GM19238 (cell line): Measurements from ENCODE around the gene DDC.
A peak's percentile ranks its signal among the peaks of the same experiment; 100 is the strongest.
"Not testable (repeated sequence)": the region's sequence is repeated elsewhere in the genome, so short reads cannot be mapped to it uniquely, and the experiment has no call there.

Source experiments
- DNase-seq: peaks from one replicate; pipeline ENCODE4 v3.0.0; 2011; ENCODE audit warnings: low spot score; ENCODE audit not compliant: insufficient read length

DDC gene

DNA sequence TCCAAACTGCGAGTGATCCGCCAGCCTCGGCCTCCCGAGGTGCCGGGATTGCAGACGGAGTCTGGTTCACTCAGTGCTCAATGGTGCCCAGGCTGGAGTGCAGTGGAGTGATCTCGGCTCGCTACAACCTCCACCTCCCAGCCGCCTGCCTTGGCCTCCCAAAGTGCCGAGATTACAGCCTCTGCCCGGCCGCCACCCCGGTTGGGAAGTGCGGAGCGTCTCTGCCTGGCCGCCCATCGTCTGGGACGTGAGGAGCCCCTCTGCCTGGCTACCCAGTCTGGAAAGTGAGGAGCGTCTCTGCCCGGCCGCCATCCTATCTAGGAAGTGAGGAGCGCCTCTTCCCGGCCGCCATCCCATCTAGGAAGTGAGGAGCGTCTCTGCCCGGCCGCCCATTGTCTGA, 106.0 kb downstream of the DDC start:
- not testable (repeated sequence) for DNase-seq

DNA sequence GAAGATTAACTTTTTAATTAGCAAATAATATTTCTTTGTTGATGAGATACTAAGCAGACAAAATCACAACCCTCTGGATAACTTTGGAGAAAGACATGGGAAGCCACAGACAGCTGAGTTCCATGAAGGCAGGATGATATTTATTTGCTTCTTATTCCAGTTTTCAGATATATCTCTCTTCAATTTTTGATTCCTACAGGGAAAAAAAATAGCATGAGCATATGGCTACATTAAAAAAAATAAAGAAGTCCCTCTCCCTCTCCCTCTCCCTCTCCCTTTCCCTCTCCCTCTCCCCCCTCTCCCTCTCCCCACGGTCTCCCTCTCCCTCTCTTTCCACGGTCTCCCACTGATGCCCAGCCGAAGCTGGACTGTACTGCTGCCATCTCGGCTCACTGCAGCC, 106.6 kb downstream of the DDC start:
- DNase-seq, result not testable (repeated sequence)

DNA sequence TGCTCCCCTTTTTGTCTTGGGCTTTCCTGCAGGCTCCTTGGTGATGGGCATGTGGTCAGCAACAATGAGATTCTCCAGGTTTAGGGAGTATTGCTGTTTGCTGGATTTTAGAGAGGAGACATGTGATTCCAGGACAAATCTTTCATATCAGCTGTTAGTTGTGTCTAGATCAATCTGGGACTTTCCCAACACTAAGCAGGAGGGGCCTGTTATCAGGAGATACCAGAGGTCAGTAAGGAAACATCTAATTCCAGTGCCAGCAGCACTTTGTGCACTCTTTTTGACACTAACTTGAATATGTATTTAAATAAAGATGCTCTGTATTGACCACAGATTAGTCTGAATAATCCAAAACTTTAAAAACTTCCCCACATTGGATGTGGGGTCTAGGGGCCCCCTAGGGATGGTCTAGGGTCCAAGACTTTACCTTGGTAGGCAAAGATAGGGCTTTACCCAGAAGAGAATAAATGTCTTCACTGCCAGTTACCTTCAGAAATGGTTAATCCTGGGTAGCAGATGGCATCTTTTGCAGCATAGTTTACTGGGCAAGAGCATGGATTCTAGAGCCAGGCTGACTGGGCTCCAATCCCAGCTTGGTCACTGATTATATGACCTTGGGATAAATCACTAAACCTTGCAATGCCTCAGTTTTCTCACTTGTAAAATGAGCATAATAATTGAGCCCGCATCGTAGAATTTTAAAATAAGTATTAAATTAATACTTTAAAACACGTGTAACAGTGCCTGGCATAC, 108.7 kb downstream of the DDC start:
- no peak for DNase-seq

DNA sequence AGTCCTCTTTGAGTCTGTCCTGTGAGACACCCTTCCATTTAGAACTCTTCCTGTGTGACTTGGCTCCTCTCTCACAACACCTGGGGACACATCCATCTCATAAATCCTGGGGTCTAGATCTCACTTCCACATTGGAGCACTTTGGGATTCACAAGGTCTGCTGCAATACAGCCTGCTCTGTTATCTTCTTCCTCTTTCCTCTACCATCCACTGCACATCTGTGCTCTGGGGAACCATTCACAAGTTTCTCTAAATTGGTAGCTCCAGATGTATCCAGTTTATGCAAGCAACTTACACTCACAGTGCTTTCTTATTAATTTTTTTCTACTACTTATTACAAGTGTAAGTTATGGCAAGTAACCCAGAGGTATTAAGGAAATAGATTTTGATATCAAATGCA, 109.5 kb downstream of the DDC start:
- DNase-seq, result no peak

DNA sequence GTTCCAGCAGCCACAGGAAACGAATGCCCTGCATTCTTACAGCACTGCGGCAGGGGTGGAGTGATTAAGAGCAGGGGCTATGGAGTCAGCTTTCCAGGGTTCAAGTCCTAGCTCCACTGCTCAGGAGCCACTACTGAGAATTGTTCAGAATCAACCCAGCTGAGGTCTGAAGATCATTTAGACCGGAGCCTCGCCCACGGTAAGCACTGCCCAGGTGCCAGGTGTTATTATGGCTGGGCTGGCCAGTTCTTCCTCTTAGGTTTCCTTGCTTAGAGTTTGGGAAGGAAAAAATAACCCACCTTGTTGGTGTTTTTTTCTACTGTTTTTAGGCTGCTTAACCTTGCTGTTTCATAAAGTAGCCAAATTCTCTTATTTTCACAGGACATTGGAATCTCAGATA, 110.2 kb downstream of the DDC start:
- DNase-seq, result no peak

DNA sequence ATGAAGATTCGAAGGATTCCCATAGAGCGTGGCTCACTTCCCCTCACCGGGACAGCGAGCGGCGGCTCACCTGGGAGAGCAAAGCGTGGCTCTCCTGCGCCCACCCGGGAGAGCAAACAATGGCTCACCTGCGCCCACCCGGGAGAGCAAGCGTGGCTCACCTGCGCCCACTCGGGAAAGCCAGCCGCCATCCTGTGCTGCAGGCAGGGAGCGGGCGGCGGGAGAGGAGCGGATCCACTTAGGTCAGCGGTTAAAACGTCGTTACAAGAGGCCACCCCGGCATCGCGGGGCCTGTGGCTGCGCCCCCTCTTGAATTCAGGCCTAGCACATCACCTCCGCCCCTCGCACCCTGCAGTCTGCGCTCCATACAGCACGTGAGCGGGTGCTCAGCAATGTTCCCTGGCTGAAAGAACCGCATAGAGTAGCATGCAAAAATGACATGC, 114.6 kb downstream of the DDC start:
- no peak for DNase-seq

DNA sequence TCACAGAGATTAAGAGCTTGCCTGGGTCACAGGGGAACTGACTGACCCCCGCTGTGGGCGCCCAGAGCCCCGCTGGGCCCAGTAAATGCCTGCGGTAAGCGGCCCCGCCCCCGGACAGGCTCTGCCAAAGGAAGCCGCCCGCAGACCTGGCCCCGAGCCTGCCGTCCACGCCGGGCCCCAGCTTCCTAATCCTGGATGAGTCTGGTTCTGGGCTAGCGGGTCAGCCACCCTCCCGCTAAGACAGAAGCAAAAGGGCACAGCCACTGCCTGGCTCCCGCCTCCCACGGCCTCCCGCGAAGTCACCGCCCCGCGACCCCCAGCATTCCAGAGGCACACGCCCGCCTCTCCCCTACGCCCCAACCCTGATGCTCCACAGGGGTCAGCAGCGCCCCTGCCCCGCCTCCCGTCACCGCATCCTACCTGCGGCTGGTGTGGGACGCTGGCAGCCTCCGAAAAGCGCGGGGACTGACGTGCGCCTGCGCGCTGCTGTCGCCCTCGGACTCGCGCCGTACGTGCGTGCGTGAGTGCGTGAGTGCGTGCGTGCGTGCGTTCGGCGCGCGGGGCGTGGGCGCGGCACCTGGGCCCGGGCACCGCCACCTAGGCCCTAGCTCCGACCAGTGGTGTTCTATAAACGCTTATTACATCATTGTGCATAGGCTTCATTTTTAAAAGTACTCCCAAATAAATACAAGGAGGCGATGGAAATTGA, 115.2 kb downstream of the DDC start, which contains the start of gene FIGNL1:
TSS of gene FIGNL1 (minus strand) at position 470 of the 709 bp plus-strand sequence. CDS start 3,063 bp downstream, outside the sequence.
- DNase-seq, result peak; percentile 73

DNA sequence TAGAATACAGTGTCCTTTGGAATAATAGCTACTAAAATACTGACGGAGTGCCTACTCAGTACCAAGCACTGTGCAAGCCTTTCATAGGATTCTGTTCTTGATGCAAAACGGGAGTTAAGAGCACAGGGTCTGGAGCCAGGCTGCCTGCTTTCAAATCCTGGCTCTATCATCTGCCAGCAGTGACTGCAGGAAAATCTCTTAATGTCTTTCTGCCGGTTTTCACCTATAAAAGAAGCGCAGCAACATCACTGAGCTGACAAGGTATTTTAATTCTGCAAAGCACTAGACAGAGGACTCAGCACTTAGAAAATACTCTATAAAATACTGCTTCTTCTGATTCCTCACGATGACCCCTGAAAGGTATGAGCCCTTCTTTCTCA, 115.7 kb downstream of the DDC start:
- no peak for DNase-seq

DNA sequence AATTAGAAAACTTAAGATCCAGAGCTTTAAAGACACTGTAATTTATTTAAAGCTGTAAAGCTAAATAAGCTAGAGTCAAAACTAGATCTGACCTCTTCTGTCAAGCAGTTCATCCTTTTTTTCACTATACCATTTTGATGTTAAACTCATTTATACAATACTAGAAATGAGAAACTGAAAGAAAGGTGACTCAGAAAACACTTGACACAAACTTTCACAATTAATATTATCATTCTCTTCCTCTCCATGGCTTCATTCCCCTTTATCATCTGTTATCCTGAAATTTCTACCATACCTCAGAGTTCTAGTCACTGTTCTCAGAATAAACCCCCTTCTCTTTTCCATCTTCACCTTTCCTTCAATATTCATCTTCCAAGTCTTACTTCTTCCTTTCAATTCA, 116.4 kb downstream of the DDC start:
- no peak for DNase-seq

DNA sequence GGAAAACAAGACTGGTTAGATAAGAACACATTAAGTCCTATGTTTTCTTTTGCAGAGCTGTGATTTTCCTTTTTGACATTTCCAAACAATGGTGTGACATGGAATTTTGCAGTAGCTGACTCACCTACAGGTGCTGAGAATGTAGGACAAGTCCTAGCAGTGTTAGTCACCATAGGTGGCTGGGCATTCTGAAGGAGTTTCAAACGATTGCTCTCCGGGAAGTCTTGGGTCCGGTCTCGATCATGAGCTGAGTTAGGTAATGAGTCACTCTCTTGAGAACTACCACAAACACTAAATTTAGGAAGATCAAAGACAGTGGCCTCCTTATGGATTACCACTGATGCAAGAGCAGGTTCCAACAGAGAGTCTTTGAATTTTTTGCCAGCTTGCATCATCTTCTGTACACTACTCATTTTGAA, 118.7 kb downstream of the DDC start:
- DNase-seq, result no peak

DNA sequence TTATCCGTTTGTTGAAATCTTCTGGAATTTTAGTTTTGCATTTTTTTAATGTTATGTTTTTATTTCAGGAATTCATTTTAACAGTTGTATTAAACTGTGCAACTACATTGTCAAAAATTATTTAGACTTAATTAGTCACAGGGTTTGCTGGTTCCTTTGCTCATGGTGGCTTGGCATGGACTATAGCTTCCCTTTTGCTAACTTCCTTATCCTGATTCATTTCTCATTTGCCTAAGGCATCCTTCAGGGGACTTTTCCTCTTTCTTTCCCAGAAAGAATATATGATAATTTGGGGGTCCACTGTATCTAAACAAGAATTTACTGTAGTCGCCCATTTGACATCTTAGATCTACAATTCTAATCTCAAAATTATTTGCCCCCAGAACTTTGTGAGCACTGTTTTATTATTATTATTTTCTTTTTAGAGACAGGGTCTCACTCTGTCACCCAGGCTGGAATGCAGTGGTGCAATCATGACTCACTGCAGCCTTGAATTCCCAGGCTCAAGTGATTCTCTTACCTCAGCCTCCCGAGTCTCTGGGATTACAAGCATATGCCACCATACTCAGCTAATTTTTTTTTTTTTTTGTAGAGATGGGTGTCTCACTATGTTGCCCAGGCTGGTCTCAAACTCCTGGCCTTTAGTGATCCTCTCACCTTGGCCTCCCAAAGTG, 128.9 kb downstream of the DDC start:
- DNase-seq, result no peak

DNA sequence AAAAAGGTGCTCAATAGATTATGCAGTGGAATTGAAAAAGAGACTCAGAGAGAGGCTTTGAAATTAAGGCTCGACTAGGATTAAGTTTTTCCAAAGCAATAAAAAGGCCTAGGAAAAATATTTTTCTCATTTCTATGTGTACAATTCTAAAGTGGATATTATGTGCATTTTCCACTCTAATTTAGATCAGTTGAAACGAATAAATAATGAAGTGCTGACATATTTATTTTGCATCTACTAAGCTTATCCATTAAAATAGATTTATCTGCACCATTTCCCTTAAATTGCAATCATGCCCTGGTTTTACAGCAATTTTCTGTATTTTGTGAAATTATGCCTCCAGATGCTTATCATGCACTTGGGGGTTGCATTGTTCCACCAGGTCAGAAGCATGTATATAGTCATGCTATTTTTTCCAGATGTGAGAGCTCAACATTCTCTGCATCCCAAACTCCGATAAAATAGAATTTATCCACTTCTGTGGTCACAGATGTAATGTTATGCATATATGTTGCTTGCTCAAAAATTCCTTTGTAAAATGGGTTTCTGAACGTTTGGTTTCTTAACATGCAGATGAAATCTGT, 133.4 kb downstream of the DDC start:
- no peak for DNase-seq

DNA sequence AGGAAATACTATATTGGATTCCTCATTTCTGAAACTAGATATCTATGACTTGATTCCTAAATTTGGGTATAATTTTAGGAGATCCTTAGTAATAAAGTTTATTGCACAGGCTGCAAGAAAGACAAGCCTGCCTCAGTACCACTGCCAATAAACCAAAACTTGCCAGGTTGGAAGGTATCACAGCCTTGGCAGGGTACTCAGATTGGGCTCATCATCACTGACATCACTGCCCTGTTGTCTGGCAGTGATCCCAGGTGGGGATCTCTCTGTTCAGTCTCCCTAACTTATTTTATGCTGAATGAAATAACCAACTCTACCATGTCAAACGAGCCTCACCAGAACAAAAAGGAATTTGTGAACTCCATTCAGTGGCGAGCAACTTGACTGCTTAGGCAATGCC, 133.9 kb downstream of the DDC start:
- DNase-seq, result no peak

DNA sequence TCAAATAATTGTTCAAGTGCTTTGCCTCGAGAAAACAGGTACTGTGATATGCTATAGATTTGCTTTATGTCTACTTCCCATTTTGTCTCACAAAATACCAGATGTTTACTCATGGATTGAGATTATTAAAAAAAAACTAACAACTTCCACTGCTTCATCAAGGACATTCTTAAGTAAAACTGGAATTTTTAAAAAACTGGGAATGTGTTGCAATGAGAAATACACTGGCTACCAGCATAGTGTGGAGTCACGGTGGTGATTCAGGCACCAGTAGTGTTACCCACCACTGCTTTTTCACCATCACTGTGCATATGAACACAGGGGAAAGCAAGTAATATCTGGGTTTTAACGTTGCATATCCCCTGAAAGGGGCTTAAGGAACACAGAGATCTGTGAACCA, 136.3 kb downstream of the DDC start:
- no peak for DNase-seq

DNA sequence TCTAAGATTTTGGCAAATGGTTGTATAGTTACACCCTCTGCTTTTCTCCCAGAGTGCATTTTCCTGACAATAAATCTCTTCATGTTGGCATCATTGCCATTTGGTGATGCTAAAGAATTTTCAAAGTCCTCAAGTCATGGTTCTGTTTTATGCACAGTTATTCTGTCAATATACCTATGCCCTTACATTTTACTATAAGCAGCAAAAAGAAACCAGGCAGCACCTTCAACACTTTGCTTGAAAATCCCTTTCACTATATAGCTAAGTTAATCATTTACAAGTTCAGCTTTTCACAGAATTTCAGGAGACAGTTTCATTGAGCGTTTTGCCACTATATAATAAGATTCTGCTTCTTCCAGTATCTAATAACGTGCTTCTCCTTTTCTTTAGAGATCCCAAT, 137.7 kb downstream of the DDC start:
- no peak for DNase-seq

DNA sequence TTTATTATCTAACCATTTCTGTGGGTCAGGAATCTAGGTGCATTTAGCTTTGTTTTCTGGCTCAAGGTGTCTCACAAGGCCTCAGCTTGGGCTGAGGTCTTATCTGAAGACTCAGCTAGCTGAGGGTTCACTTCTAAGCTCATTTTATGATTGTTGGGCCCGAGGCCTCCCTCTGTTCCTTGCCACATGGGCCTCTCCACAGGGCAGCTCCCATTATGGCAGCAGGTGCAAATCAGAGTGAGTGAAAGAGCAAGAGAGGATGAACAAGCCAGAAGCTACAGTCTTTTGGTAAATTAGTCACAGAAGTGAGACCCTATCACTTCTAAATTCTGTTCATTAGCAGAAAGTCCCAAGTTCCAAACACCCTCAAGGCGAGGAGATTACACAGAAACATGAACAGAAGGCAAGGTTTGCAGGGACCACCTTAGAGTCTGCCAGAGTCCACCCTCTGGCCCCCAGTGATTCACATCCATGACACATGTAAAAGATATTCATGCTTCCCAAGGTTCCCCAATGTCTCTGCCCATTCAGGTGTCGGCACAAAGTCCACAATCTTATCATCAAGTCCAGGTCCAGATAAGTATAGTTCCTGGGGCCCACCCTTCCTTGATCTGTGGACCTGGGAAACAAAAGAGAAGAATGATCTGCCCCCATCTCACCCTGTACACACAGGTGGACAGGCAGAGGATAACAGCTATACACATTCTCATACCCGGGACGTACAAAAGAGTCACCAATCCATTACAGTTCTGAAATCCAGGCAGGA, 138.7 kb downstream of the DDC start:
- DNase-seq, result no peak

DNA sequence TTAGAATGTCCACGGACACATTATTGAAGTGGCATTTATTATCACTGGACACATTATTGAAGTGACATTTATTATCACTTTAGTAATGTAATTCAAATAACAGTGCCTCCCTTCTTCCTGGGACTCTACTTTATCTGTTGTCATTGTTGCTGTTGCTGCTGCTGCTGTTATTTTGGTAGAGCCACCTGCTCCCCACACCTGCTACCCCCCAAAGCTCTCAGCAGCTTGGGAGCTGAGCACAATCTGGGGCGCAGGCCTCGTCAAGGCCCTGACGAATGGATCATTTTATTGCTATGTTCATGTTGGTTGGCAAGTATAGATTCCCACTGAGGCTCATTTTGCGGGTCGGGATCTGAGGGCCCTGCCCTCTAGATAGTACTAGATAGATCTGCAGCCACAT, 139.9 kb downstream of the DDC start:
- no peak for DNase-seq

DNA sequence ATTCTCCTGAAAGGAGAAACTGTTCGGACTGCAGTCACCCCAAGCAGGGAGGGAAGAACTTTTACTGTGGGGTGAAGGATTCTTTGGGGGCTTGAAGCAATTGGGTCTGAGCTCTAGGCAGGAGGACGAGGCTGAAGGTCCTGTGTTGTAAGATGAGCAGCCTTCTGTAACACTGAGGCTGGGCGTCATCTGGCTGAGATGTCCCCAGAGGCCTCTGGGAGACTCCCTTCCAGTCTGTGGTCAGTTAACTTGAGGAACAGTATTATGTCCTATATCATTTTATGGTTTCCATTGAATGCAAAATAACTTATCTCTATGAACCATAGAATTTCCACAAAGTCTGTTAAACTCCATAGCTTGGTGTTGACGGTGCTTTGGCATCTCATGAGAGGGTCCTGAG, 141.3 kb downstream of the DDC start:
- no peak for DNase-seq

DNA sequence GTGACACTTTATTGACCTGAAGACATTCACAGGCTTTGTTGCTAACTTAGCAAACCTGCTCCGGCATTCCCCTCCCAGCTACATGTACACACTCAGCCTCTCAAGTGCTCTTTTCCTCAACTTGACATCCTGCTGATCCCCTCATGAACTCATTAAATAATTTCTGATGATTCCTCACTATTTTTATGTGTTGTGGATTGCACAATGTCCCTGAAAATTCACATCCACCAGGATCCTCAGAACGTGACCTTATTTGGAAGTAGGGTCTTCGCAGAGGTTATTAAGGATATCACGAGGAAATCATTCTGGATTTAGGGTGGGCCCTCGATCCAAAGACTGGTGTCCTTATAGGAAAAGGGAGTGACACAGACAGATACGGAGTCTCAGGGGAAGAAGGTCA, 142.3 kb downstream of the DDC start:
- DNase-seq, result no peak

DNA sequence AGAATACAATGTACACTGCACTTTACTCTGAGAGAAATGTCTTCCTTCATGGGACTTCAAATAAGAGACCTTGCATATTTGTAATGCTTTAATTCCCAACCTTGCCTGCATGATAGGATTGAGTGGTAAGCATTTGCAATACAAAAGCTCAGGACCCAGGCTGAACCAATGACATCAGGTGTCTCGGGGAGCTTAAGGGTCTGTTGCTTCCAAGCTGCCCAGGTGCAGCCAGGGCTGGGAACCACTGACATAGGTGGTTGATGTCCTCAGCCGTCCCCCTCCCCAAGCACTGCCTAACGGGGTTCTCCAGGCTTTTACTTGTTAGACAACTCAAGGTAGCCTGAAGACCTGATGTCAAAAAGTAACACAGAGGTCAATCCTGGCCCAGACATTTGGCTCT, 144.2 kb downstream of the DDC start:
- DNase-seq, result no peak
